Thoracic aorta (tissue), 2 donors: ENCODE data around the gene APOC4. TPM values are rescaled to one million over a fixed set of nuclear protein-coding genes. Genes with fewer than 3 reads are reported as not detected.

ENCODE experiments used
- ATAC-seq: fragments of 150-250 bp; one replicate; pipeline ENCODE4 v1.8.0; 2017; ENCODE audit warnings: low read depth; ENCODE audit not compliant: insufficient number of reproducible peaks, low FRiP score
- DNase-seq: peaks from one replicate; pipeline ENCODE4 v3.0.0-alpha.2; 2020; ENCODE audit warnings: low spot score
- H3K27ac ChIP-seq, 2 donors: fragments of 200-600 bp; sonication (generic); 1 replicate in 1 of 2; 2 replicates in 1 of 2; pipeline ENCODE4 v1.5.1; 2016; ENCODE audit warnings: mild to moderate bottlenecking in 2 of 2, moderate library complexity in 2 of 2
- H3K27me3 ChIP-seq: fragments of 200-600 bp; sonication (generic); replicated peaks from 2 replicates; pipeline ENCODE4 v1.6.0; 2016; ENCODE audit warnings: mild to moderate bottlenecking; ENCODE audit not compliant: insufficient read depth
- H3K36me3 ChIP-seq: fragments of 200-600 bp; sonication (generic); one replicate; pipeline ENCODE4 v1.5.1; 2016
- H3K4me1 ChIP-seq, 2 donors: fragments of 200-600 bp; sonication (generic); 1 replicate in 1 of 2; 2 replicates in 1 of 2; pipeline versions ENCODE4 v1.5.1 to v1.6.0; 2016; ENCODE audit warnings: low read depth in 2 of 2, mild to moderate bottlenecking in 1 of 2; ENCODE audit not compliant: control insufficient read depth in 1 of 2
- H3K4me3 ChIP-seq: fragments of 200-600 bp; sonication (generic); 2 replicates; pipeline ENCODE4 v1.5.1; 2016; ENCODE audit warnings: mild to moderate bottlenecking
- H3K9me3 ChIP-seq: fragments of 200-600 bp; sonication (generic); 2 replicates; pipeline ENCODE4 v1.5.1; 2016
- CTCF ChIP-seq: fragments of 200-600 bp; sonication (generic); IDR thresholded peaks from one replicate; pipeline ENCODE4 v1.5.1; 2019; ENCODE audit warnings: antibody characterized with exemption
- total RNA-seq, 2 donors: library from RNA; depleted of rRNA; stranded (reverse); fragments of >200 nt; gene quantifications; one replicate each; pipeline versions ENCODE4 v1.1.0 to v1.2.3, GENCODE V29; 2016

Gene APOC4
- total RNA-seq, 2 donors from 2014 or later = not detected

GRCh38 chr19:44905437-44906160 is 36.4 kb upstream of the APOC4 start, which contains the start of gene APOE:
Gene APOE, plus strand, starts transcription at chr19:44905796. Its CDS starts 829 bp downstream, at chr19:44906625.
- H3K27ac ChIP-seq = no peak within 1 kb of the TSS
- DNase-seq (no peak), ATAC-seq (no peak)
- no peaks in the 10 kb centered on the region for H3K27me3 ChIP-seq
- peaks cover 18% of the 10 kb centered on the region for H3K36me3 ChIP-seq
- TF ChIP-seq CTCF = no peak
- peak within 1 kb of the TSS; percentile 54 for H3K4me3 ChIP-seq
- no peaks in the 10 kb centered on the region for H3K4me1 ChIP-seq
- no peaks in the 10 kb centered on the region for H3K9me3 ChIP-seq

GRCh38 chr19:44907613-44908012 is 34.4 kb upstream of the APOC4 start:
- TF ChIP-seq CTCF = no peak
- H3K4me3 ChIP-seq = no peak overlapping the region
- ATAC-seq (no peak), DNase-seq (no peak)
- H3K27me3 ChIP-seq = no peaks in the 10 kb centered on the region
- no peak overlapping the region for H3K27ac ChIP-seq
- H3K4me1 ChIP-seq = peaks cover 0 to 7% of the 10 kb centered on the region in 2 donors
- H3K9me3 ChIP-seq = no peaks in the 10 kb centered on the region
- peaks cover 2% of the 10 kb centered on the region for H3K36me3 ChIP-seq

- no peak overlapping the region for H3K27ac ChIP-seq
- H3K27me3 ChIP-seq = no peaks in the 10 kb centered on the region
- H3K36me3 ChIP-seq = no peaks in the 10 kb centered on the region
- no peak for DNase-seq
- ATAC-seq = no peak
- H3K4me1 ChIP-seq = peaks cover 0 to 7% of the 10 kb centered on the region in 2 donors
- H3K4me3 ChIP-seq = no peak overlapping the region
- TF ChIP-seq CTCF = no peak
- H3K9me3 ChIP-seq = no peaks in the 10 kb centered on the region
Observed at GRCh38 chr19:44908074-44908835, 33.8 kb upstream of the APOC4 start.

GRCh38 chr19:44908836-44909261 is 33.2 kb upstream of the APOC4 start:
- H3K27me3 ChIP-seq = no peaks in the 10 kb centered on the region
- DNase-seq = no peak
- H3K4me1 ChIP-seq = peaks cover 0 to 7% of the 10 kb centered on the region in 2 donors

More at GRCh38 chr19:44908836-44909261, 33.2 kb upstream of the APOC4 start:
- Histone ChIP-seq H3K4me3 (no peak overlapping the region), H3K9me3 (no peaks in the 10 kb centered on the region), H3K36me3 (no peaks in the 10 kb centered on the region), H3K27ac (no peak overlapping the region)
- no peak for TF ChIP-seq CTCF
- no peak for ATAC-seq
